ENCODE results near the gene ANKDD1B.

DNA sequence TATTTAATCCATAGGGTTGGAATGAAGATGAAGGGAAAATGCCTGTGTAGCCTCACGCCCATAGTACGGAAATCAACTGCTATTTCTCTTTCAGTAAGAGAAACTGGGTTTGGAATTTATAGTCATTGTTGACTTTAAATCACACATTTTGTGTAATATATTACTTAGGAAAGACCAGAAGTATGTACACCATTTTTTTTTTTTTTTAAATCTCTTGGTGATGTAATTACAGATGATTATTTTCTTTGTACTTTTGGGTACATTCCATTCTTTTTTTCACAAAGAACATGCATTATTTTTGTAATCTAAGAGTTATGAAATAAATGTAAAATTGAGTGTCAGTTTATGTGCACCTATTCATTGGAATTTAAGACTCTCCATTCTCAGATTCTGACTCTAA lies 60.3 kb downstream of the ANKDD1B start:
- TF ChIP-seq CTCF (IDR thresholded peaks at IDR 0.05) (no peak), POLR2A (IDR thresholded peaks at IDR 0.05) (no peak)
